Breast epithelium (tissue), 3 donors: ENCODE results near the gene PURB.
"Not testable (repeated sequence)": the region's sequence is repeated elsewhere in the genome, so short reads cannot be mapped to it uniquely, and the experiment has no call there.

Experiments
- CTCF ChIP-seq, 3 donors: fragments of 450-650 bp; IDR thresholded peaks; one replicate each; pipeline ENCODE4 v1.5.1; 2016 to 2017; ENCODE audit warnings: antibody characterized with exemption in 3 of 3, mild to moderate bottlenecking in 3 of 3, moderate library complexity in 3 of 3
- POLR2A ChIP-seq: fragments of 450-650 bp; IDR thresholded peaks from one replicate; pipeline ENCODE4 v1.6.1; 2016; ENCODE audit warnings: antibody characterized with exemption, mild to moderate bottlenecking, moderate library complexity
- POLR2AphosphoS5 ChIP-seq, 3 donors: sonication (generic); formaldehyde crosslinking; IDR thresholded peaks; one replicate each; pipeline ENCODE4 v1.6.1; 2017; ENCODE audit warnings: antibody characterized with exemption in 3 of 3

- TF ChIP-seq CTCF (IDR thresholded peaks at IDR 0.05); POLR2A; POLR2AphosphoS5 (IDR thresholded peaks at IDR 0.05): not testable (repeated sequence)
Measured at GRCh38 chr7:44846390-44846789, 38.9 kb downstream of the PURB start.
